ENCODE measurements around the gene IL17REL.

IL17REL gene

DNA sequence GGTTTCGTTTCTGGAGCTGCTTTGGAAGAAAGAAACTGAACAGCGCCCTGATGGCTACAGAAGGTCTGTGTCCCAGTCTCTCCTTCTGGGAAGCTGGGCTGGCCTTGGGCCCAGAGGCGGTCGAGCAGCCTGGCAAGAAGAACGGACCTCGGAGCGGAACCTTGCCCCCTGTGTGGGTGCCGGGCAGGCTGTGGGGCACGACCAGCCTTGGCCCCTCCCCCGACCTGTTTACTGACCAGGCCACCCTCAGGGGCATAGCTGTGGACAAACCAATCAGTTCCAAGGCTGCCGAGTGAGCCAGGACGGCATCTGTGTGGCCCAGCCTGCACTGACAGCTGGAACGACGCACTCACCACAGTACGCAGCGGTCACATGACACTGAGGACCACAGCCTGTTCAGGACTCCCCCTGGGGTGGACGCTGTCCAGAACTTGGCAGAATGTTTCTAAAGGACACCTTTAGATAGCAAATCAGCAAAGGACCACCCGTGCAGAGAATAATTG lies 44.8 kb downstream of the IL17REL start:
- no peak for DNase-seq (ENCODE audit: low spot score)

- no peak for DNase-seq (ENCODE audit: low spot score)
Observed at GRCh38 chr22:49966774-49967705, 45.5 kb downstream of the IL17REL start.

- no peak for DNase-seq (ENCODE audit: low spot score)
Observed at GRCh38 chr22:49966041-49966773, 46.4 kb downstream of the IL17REL start.

- no peak for DNase-seq (ENCODE audit: low spot score)
Observed at GRCh38 chr22:49965091-49966040, 47.2 kb downstream of the IL17REL start.

DNA sequence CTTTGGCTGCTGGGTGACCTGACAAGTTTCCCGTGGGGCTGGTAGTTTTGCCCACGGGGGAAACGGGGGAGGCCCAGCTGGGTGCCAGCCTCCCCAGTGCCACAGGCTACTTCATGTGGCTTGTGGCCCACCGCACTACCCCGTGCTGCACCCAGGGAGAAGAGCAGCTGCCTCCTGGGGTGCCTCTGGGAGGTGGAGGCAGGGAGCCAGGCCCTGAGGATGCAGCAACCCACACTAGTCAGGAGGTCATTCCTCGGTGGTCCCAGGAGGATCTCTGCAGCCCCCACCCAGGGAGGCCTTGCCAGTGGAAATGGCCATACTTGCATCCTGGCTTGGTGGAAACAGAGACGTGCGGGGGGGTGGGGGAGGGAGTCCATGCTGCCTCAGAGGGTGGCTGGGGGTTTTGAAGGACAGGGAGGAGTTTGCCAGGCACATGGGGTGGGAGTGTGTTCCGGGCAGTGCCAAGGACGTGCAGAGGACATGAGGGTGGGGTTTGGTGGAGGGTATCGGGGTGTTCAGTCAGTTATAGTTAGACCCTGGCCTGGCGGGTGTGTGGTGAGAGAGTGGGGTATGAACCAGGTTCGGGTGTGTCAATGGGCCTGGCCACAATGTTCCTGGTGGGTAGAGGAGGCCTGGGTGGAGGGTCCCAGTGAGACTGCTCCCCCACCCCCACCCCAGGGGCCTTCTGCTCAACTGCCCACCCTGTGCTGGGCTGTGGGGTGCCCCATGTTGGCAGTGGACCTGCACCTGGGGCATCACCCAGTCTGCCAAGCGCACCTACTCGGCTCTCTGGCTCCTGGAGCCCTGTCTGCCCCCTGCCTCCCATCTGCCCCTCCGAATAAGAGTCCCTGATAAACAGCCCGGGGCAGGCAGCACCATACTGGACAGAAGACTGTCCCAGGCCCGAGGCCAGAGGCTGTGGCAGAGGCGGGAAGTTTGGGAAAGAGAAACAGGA lies 48.2 kb downstream of the IL17REL start:
- DNase-seq (ENCODE audit: low spot score), result no peak

GRCh38 chr22:49963647-49964026 lies 48.9 kb downstream of the IL17REL start:
- DNase-seq (ENCODE audit: low spot score), result no peak

DNA sequence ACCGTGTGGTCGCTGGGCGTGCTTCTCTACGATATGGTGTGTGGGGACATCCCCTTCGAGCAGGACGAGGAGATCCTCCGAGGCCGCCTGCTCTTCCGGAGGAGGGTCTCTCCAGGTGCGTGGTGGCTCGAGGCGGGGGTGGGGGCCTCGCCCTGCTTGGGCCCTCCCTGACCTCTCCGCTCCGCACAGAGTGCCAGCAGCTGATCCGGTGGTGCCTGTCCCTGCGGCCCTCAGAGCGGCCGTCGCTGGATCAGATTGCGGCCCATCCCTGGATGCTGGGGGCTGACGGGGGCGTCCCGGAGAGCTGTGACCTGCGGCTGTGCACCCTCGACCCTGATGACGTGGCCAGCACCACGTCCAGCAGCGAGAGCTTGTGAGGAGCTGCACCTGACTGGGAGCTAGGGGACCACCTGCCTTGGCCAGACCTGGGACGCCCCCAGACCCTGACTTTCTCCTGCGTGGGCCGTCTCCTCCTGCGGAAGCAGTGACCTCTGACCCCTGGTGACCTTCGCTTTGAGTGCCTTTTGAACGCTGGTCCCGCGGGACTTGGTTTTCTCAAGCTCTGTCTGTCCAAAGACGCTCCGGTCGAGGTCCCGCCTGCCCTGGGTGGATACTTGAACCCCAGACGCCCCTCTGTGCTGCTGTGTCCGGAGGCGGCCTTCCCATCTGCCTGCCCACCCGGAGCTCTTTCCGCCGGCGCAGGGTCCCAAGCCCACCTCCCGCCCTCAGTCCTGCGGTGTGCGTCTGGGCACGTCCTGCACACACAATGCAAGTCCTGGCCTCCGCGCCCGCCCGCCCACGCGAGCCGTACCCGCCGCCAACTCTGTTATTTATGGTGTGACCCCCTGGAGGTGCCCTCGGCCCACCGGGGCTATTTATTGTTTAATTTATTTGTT lies 49.6 kb downstream of the IL17REL start:
- no peak for DNase-seq (ENCODE audit: low spot score)

GRCh38 chr22:49962012-49962750 lies 50.4 kb downstream of the IL17REL start:
- peak; percentile 90 for DNase-seq (ENCODE audit: low spot score)

DNA sequence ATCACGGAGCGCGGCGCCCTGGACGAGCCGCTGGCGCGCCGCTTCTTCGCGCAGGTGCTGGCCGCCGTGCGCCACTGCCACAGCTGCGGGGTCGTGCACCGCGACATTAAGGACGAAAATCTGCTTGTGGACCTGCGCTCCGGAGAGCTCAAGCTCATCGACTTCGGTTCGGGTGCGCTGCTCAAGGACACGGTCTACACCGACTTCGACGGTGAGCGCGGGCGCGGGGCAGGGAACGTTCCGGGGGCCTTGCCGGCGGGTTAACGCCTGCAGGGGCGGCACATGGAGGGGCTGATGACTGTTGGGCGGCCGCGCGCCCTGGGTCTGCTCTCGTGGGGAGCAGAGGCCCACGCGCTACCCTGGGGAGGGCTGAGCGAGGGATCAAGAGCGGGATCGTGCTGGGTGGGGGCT lies 51.0 kb downstream of the IL17REL start:
- DNase-seq (ENCODE audit: low spot score), result no peak

- peak; percentile 31 for DNase-seq (ENCODE audit: low spot score)
Observed at GRCh38 chr22:49961005-49961600, 51.5 kb downstream of the IL17REL start.

DNA sequence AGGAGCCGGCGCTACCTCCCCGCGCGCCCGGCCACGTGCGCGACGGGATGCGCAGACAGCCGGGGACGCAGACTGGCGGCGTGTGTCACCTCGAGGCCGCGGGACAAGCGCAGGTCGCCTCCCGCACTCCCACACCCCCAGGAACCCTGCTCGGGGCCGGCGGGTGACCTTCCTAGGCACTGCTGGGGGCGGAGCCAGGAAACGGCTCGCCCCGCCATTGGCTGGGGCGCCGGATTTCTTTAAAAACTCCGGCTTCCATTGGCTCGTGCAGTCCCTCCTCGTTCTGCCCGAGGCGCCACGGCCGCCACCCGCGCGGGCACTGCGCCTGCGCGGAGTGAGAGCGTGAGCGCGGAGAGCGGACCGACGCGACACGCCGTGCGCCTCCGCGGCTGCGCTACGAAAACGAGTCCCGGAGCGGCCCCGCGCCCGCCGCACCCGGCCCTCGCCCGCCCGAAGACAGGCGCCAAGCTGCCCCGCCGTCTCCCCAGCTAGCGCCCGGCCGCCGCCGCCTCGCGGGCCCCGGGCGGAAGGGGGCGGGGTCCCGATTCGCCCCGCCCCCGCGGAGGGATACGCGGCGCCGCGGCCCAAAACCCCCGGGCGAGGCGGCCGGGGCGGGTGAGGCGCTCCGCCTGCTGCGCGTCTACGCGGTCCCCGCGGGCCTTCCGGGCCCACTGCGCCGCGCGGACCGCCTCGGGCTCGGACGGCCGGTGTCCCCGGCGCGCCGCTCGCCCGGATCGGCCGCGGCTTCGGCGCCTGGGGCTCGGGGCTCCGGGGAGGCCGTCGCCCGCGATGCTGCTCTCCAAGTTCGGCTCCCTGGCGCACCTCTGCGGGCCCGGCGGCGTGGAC lies 52.2 kb downstream of the IL17REL start, which contains the start of gene PIM3:
Gene PIM3 (plus strand): TSS at position 614 of the 846 bp plus-strand sequence. CDS start 176 bp downstream, at position 790.
- DNase-seq (ENCODE audit: low spot score), result peak; percentile 95

GRCh38 chr22:49959782-49960158 lies 52.8 kb downstream of the IL17REL start:
- DNase-seq (ENCODE audit: low spot score), result peak; percentile 31

DNA sequence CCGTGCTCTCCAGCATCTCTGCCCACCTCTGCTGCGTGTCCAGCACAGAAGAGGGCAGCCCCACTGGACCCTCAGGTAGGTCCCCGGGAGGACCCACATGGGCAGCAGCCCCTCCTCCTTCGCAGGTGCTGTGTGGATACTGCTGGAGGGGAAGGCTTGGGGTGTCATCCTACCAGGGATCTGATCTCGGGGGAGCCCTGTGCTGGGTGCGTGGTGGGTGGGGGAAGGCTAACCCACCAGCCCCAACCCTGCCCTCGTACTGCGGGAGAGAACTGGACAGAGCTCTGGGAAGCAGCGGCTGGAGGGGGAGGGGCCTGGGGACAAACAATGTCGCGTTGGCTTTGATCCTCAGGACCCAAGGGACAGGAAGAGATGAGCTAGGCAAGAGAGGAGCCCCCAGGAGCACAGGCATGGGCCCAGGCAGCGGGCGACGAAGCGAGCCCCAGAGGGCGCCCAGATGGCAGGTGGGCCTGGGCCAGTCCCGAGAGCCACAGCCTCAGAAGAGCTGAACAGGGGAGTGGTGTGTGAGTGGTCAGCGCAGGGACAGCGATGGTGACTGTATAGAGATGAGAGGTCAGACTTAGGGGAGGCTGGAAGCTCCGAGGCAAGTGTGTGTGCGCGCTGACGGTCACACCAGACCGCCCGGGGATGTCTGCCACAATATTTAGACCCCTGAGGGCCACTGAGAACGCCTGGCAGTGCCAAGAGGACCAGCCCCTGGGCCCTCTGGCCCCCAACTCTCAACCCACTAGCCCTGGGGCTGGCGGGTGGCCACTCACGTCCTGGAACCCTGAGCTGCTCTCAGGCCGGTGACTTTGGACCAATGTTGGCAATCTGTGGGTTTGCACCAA lies 53.4 kb downstream of the IL17REL start:
- DNase-seq (ENCODE audit: low spot score), result no peak

- DNase-seq (ENCODE audit: low spot score), result no peak
Observed at GRCh38 chr22:49958366-49958921, 54.1 kb downstream of the IL17REL start.

DNA sequence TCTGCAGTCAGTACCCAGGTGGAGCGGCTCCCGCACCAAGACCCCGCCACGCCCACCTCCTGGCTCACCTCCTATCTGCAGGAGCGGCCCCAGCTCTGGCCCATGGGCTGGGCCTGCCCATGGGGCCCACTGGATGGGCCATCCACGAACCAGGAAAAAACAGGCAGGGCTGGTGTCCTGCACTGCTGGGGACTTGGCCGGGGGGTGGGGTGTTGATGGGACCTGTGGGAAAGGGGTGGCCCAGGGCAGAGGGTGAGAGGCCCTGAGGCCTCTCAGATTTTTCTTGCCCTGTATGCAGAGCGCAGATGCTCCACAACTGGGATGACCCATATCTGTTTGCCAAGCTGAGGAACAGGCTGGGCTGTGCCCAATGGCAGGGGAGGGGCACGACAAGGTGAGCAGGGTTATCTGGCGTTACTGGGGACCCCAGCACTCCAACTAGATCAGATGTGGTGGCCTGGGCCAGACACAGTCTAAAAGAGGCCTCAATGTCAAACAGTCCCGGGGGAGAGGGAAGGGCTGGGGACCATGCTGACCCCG lies 54.7 kb downstream of the IL17REL start:
- no peak for DNase-seq (ENCODE audit: low spot score)

Measured in CD4-positive, alpha-beta T cell treated with Interleukin-2 at 100 ng/mL for 4 hours (primary cell).